AG09309 (cell line): Measurements from ENCODE around the gene NKX6-1.

Experiments used
- DNase-seq: peaks from one replicate; pipeline ENCODE4 v3.0.0-alpha.2; 2010; ENCODE audit warnings: low read depth
- H3K4me3 ChIP-seq: 2 replicates; pipeline ENCODE4 v1.5.1; 2011; ENCODE audit warnings: mild to moderate bottlenecking, low read depth, low read length, moderate library complexity; ENCODE audit not compliant: control insufficient read depth
- CTCF ChIP-seq: IDR thresholded peaks from 2 replicates; pipeline ENCODE4 v1.5.1; 2011; ENCODE audit warnings: mild to moderate bottlenecking, low read depth, low read length, inconsistent platforms; ENCODE audit not compliant: insufficient read depth, control insufficient read depth; ENCODE audit errors: missing control alignments

Gene NKX6-1

DNA sequence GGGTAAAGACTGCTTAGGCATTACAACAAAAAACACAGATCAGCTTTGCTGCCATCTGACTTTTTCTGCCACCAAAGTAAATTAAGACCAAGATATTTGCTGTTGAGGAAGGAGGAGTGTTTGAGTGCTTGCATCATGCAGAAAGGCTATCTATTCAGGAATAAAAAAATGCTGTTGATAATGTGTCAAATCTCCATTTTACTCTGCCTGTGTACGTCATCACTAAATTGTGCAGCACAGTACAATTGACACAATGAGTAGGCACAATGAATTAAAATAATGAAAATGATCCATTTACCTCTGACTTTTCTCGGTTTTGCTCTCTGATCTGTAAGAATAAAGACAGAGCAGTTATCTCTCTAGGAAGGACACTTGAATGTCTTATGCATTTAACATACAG is 56.3 kb downstream of the NKX6-1 start:
- no peak for TF ChIP-seq CTCF
- DNase-seq = no peak
- no peak overlapping the region for H3K4me3 ChIP-seq
